Ovary (tissue), 9 donors: ENCODE data around the gene ARPC1B. TPM values are rescaled to one million over a fixed set of nuclear protein-coding genes. Genes with fewer than 3 reads are reported as not detected.

ENCODE experiments used
- DNase-seq, 5 donors: peaks; one replicate each; pipeline ENCODE4 v3.0.0-alpha.2; 2019 to 2020
- H3K27ac ChIP-seq, 2 donors: fragments of 200-600 bp; one replicate each; pipeline versions ENCODE4 v1.5.1 to v1.8.0; 2019 to 2022
- H3K27me3 ChIP-seq: fragments of 200-600 bp; one replicate; pipeline ENCODE4 v1.8.0; 2022
- H3K36me3 ChIP-seq: fragments of 200-600 bp; sonication (generic); one replicate; pipeline ENCODE4 v1.5.1; 2019
- H3K4me1 ChIP-seq: one replicate; pipeline ENCODE4 v1.8.1; 2013; ENCODE audit warnings: mild to moderate bottlenecking, moderate library complexity; ENCODE audit not compliant: insufficient read depth
- H3K4me3 ChIP-seq: fragments of 200-600 bp; sonication (generic); one replicate; pipeline ENCODE4 v1.5.1; 2017
- H3K9me3 ChIP-seq, 2 donors: fragments of 200-600 bp in 1 of 2; sonication (generic) in 1 of 2; one replicate each; pipeline versions ENCODE4 v1.5.1 to v1.8.1; 2013 to 2019; ENCODE audit warnings: mild to moderate bottlenecking in 1 of 2, moderate library complexity in 1 of 2
- CTCF ChIP-seq, 3 donors: fragments of 450-650 bp in 2 of 3; fragments of 200-600 bp in 1 of 3; IDR thresholded peaks; one replicate each; pipeline versions ENCODE4 v1.5.1 to v1.8.0; 2016 to 2022; ENCODE audit warnings: antibody characterized with exemption in 3 of 3, mild to moderate bottlenecking in 1 of 3
- EP300 ChIP-seq: sonication (generic); formaldehyde crosslinking; IDR thresholded peaks from one replicate; pipeline ENCODE4 v1.6.1; 2017; ENCODE audit warnings: antibody characterized with exemption
- POLR2A ChIP-seq: fragments of 450-650 bp; IDR thresholded peaks from one replicate; pipeline ENCODE4 v1.6.1; 2017; ENCODE audit warnings: antibody characterized with exemption, mild to moderate bottlenecking, moderate library complexity
- WGBS, 3 donors: extraction: QIAGEN DNeasy Blood & Tissue Kit in 1 of 3; methylation state at CpG; one replicate each; pipeline versions ENCODE4 v1.1.5 to v1.1.7; 2013 to 2017; 5-methylcytosine and 5-hydroxymethylcytosine counted together
- intact Hi-C, 4 donors: fragments of 100-400 bp; cut with DNase I; formaldehyde crosslinking; loops; one replicate each; pipeline versions ENCODE4 v1.11.0 to v1.15.1; 2022 to 2023
- polyA plus RNA-seq, 2 donors: library from polyadenylated mRNA; stranded (reverse); fragments of 200-250 nt in 1 of 2; fragments of 350-450 nt in 1 of 2; fragmentation: Illumina TruSeq in 1 of 2; extraction: RNeasy Lipid Tissue Mini Kit (QIAGEN cat#74804) in 1 of 2; gene quantifications; one replicate each; pipeline ENCODE4 v1.2.3, GENCODE V29; 2013 to 2014
- total RNA-seq, 7 donors: library from RNA; depleted of rRNA in 2 of 7; stranded (reverse); fragments of >200 nt in 2 of 7; fragmentation: NEBNext Ultra II Directional in 3 of 7; extraction: Animal tissue kit (Norgen Biotek cat#: 25700) in 3 of 7; gene quantifications; one replicate each; pipeline versions ENCODE4 v1.1.0 to v1.2.4, GENCODE V29; 2016 to 2023
- donor health status: DM: no; HTN: no; CAD: no; lungs with moderate emphysema.
- donor health status: DM: no; HTN: no; CAD: no.
- donor health status: Bipolar disorder and iron deficiency.
- donor health status: DM: yes; HTN: yes; CAD: no.
- donor health status: DM: no; HTN: no; CAD: no.
- donor health status: DM: yes; HTN: yes; CAD: no.

The ARPC1B gene
- total and polyA plus RNA-seq, 9 donors = 24.2 to 82.5 (median 56.1) TPM

- Histone ChIP-seq H3K27ac (peak overlapping the region in 1 of 2 donors; percentile 36), H3K4me1 (peaks cover 3% of the 10 kb centered on the region), H3K9me3 (no peaks in the 10 kb centered on the region), H3K4me3 (peak overlapping the region; percentile 45), H3K27me3 (no peaks in the 10 kb centered on the region), H3K36me3 (no peaks in the 10 kb centered on the region)
- peak; percentile 75 to 87 (median 80) for DNase-seq
- WGBS, 3 donors = 0 to 5% (median 2%) methylated on average over 58 to 68 of the region's 68 CpGs
- no peak for TF ChIP-seq EP300
- TF ChIP-seq POLR2A = no peak
- TF ChIP-seq CTCF (IDR thresholded peaks at IDR 0.05) = no peak
- intact Hi-C loops = loop anchor here in 2 of 4 donors (10.0 kb wide), 1 partner anchor 248 kb away; the partner anchor contains the start of gene SMURF1 (in 2 of the 2)
Measured at GRCh38 chr7:99392659-99393354, 18.3 kb downstream of the ARPC1B start.

GRCh38 chr7:99393355-99394187, 19.0 kb downstream of the ARPC1B start:
- 34 to 40% (median 37%) methylated on average over 30 of the region's 30 CpGs for WGBS, 3 donors
- Histone ChIP-seq H3K27me3 (no peaks in the 10 kb centered on the region), H3K9me3 (no peaks in the 10 kb centered on the region), H3K4me1 (peaks cover 3% of the 10 kb centered on the region), H3K4me3 (peak overlapping the region; percentile 45), H3K36me3 (no peaks in the 10 kb centered on the region), H3K27ac (peak overlapping the region in 1 of 2 donors; percentile 36)
- TF ChIP-seq POLR2A = no peak
- TF ChIP-seq EP300 = no peak
- peak; percentile 53 to 74 (median 67) for DNase-seq
- intact Hi-C loops = loop anchor here in 2 of 4 donors (10.0 kb wide), 1 partner anchor 249 kb away; the partner anchor contains the start of gene SMURF1 (in 2 of the 2)

- Histone ChIP-seq H3K4me3 (no peak overlapping the region), H3K27ac (no peak overlapping the region), H3K27me3 (no peaks in the 10 kb centered on the region), H3K9me3 (no peaks in the 10 kb centered on the region), H3K36me3 (no peaks in the 10 kb centered on the region), H3K4me1 (peaks cover 3% of the 10 kb centered on the region)
- intact Hi-C loops = loop anchor here in 2 of 4 donors (10.0 kb wide), 1 partner anchor 249 kb away; the partner anchor contains the start of gene SMURF1 (in 2 of the 2)
- WGBS, 3 donors = 81 to 91% (median 82%) methylated on average over 4 of the region's 4 CpGs
- no peak for DNase-seq
- no peak for TF ChIP-seq POLR2A
- TF ChIP-seq EP300 = no peak
- TF ChIP-seq CTCF (IDR thresholded peaks at IDR 0.05) = no peak
Measured at GRCh38 chr7:99394188-99394502, 19.6 kb downstream of the ARPC1B start.

- H3K4me1 ChIP-seq = peaks cover 3% of the 10 kb centered on the region
- no peak for TF ChIP-seq CTCF (IDR thresholded peaks at IDR 0.05)
- TF ChIP-seq EP300 = no peak
- TF ChIP-seq POLR2A = no peak
- no peak overlapping the region for H3K4me3 ChIP-seq
- DNase-seq = no peak
- no peaks in the 10 kb centered on the region for H3K36me3 ChIP-seq
- intact Hi-C loops = loop anchor here in 2 of 4 donors (10.0 kb wide), 1 partner anchor 251 kb away; the partner anchor contains the start of gene SMURF1 (in 2 of the 2)
- no peaks in the 10 kb centered on the region for H3K27me3 ChIP-seq
- no peak overlapping the region for H3K27ac ChIP-seq
- no peaks in the 10 kb centered on the region for H3K9me3 ChIP-seq
- 70 to 81% (median 71%) methylated on average over 14 of the region's 14 CpGs for WGBS, 3 donors
Measured at GRCh38 chr7:99395616-99396327, 21.2 kb downstream of the ARPC1B start.
